SK-N-SH (cell line): ENCODE results near the gene MYH3. TPM values are rescaled to one million over a fixed set of nuclear protein-coding genes. Genes with fewer than 3 reads are reported as not detected.

Experiments
- CTCF ChIA-PET: fragments of 300-600, 350-600 bp; formaldehyde crosslinking; extraction: SDS; loops from one replicate; lab custom pipeline; 2021; lab: Yijun Ruan, JAX
- POLR2A ChIA-PET: fragments of 350-600 bp; sonication (Branson Sonifier 250); formaldehyde crosslinking; extraction: SDS; loops from one replicate; lab custom pipeline; 2020; ENCODE audit warnings: antibody characterized with exemption, inconsistent platforms; lab: Yijun Ruan, JAX
- DNase-seq: peaks from one replicate; pipeline ENCODE4 v3.0.0; 2012
- H2AFZ ChIP-seq: fragments of 200-600 bp; sonication (generic); 2 replicates; pipeline ENCODE4 v1.8.1; 2016; ENCODE audit warnings: antibody characterized with exemption, mild to moderate bottlenecking, low read depth
- H3F3A ChIP-seq: fragments of 200-600 bp; sonication (generic); replicated peaks from 2 replicates; pipeline ENCODE3; 2016; ENCODE audit warnings: antibody characterized with exemption, mild to moderate bottlenecking; ENCODE audit not compliant: insufficient read depth
- H3K27ac ChIP-seq, 2 experiments: fragments of 200-500 bp in 1 of 2; fragments of 200-600 bp in 1 of 2; sonication (Bioruptor generic) in 1 of 2; sonication (generic), shearing (Covaris generic) in 1 of 2; 2 replicates each; pipeline versions ENCODE4 v1.5.1 to v1.6.1; 2014 to 2016; ENCODE audit warnings: low read depth in 2 of 2, inconsistent platforms in 1 of 2, low read length in 1 of 2, mild to moderate bottlenecking in 1 of 2, mixed read lengths in 1 of 2
- H3K27me3 ChIP-seq: fragments of 200-600 bp; sonication (generic), shearing (Covaris generic); 2 replicates; pipeline ENCODE4 v1.6.1; 2016; ENCODE audit warnings: mixed run types; ENCODE audit not compliant: insufficient read depth
- H3K36me3 ChIP-seq, 2 experiments: fragments of 200-500 bp in 1 of 2; fragments of 200-600 bp in 1 of 2; sonication (Bioruptor generic) in 1 of 2; sonication (generic) in 1 of 2; replicated peaks in 1 of 2; 2 replicates each; pipeline versions ENCODE3 to v1.5.1; 2014 to 2016; ENCODE audit warnings: low read length in 1 of 2, mild to moderate bottlenecking in 1 of 2; ENCODE audit not compliant: insufficient read depth in 2 of 2, control insufficient read depth in 1 of 2
- H3K4me1 ChIP-seq, 2 experiments: fragments of 200-500 bp in 1 of 2; fragments of 200-600 bp in 1 of 2; sonication (Bioruptor generic) in 1 of 2; sonication (generic), shearing (Covaris generic) in 1 of 2; 2 replicates each; pipeline versions ENCODE4 v1.5.1 to v1.6.1; 2014 to 2016; ENCODE audit warnings: low read depth in 1 of 2, low read length in 1 of 2, mixed run types in 1 of 2; ENCODE audit not compliant: insufficient read depth in 2 of 2, control insufficient read depth in 1 of 2
- H3K4me2 ChIP-seq: fragments of 200-600 bp; sonication (generic), shearing (Covaris generic); 2 replicates; pipeline ENCODE4 v1.6.1; 2017; ENCODE audit warnings: mixed run types
- H3K4me3 ChIP-seq, 2 experiments: fragments of 200-500 bp in 1 of 2; fragments of 200-600 bp in 1 of 2; sonication (Bioruptor generic) in 1 of 2; sonication (generic), shearing (Covaris generic) in 1 of 2; 2 replicates each; pipeline versions ENCODE4 v1.5.1 to v1.8.1; 2014 to 2016; ENCODE audit warnings: low read depth in 2 of 2, inconsistent platforms in 1 of 2, low read length in 1 of 2, mild to moderate bottlenecking in 1 of 2, mixed read lengths in 1 of 2, moderate library complexity in 1 of 2
- H3K79me2 ChIP-seq: fragments of 200-600 bp; sonication (generic); 2 replicates; pipeline ENCODE4 v1.8.1; 2017; ENCODE audit warnings: mild to moderate bottlenecking; ENCODE audit not compliant: insufficient read depth
- H3K9ac ChIP-seq: fragments of 200-600 bp; sonication (generic); 2 replicates; pipeline ENCODE4 v1.6.1; 2017; ENCODE audit warnings: mixed run types
- H3K9me2 ChIP-seq: fragments of 200-600 bp; sonication (generic); 2 replicates; pipeline ENCODE4 v1.6.1; 2017; ENCODE audit warnings: mixed run types
- H3K9me3 ChIP-seq: fragments of 200-600 bp; sonication (generic); 2 replicates; pipeline ENCODE4 v1.6.1; 2017; ENCODE audit warnings: mixed run types, mild to moderate bottlenecking, moderate library complexity
- H4K20me1 ChIP-seq: fragments of 200-600 bp; sonication (generic); 2 replicates; pipeline ENCODE4 v1.6.1; 2017; ENCODE audit warnings: mild to moderate bottlenecking, mixed run types; ENCODE audit not compliant: insufficient read depth
- ELF1 ChIP-seq: IDR thresholded peaks from 2 replicates; pipeline ENCODE4 v1.4.0; 2012
- EP300 ChIP-seq, 2 experiments: IDR thresholded peaks; 2 replicates each; pipeline versions ENCODE4 v1.4.0 to v1.6.1; 2012; ENCODE audit warnings: borderline replicate concordance in 1 of 2, low read depth in 1 of 2, low read length in 1 of 2
- EZH2phosphoT487 ChIP-seq: fragments of 200-600 bp; sonication (generic); IDR thresholded peaks from 2 replicates; pipeline ENCODE4 v1.6.1; 2017; ENCODE audit warnings: low read depth, mixed run types, mild to moderate bottlenecking, antibody characterized with exemption, moderate library complexity, borderline replicate concordance
- FOSL2 ChIP-seq: IDR thresholded peaks from 2 replicates; pipeline ENCODE4 v1.4.0; 2012; ENCODE audit warnings: low read depth, mild to moderate bottlenecking, moderate library complexity, borderline replicate concordance
- GABPA ChIP-seq: IDR thresholded peaks from 2 replicates; pipeline ENCODE4 v1.4.0; 2012; ENCODE audit warnings: low read depth, mild to moderate bottlenecking
- GATA2 ChIP-seq: sonication (generic); formaldehyde crosslinking; IDR thresholded peaks from 2 replicates; pipeline ENCODE4 v1.5.0; 2020; ENCODE audit warnings: mild to moderate bottlenecking, missing genetic modification reagents
- IRF3 ChIP-seq: fragments of 150-350 bp; IDR thresholded peaks from 2 replicates; pipeline ENCODE4 v1.6.1; 2016; ENCODE audit warnings: mild to moderate bottlenecking, low read depth, low read length
- MXI1 ChIP-seq: IDR thresholded peaks from 2 replicates; pipeline ENCODE4 v1.6.1; 2012; ENCODE audit warnings: mild to moderate bottlenecking, low read depth, low read length, improper control_type of control experiment
- NFIC ChIP-seq: IDR thresholded peaks from 2 replicates; pipeline ENCODE4 v1.4.0; 2012; ENCODE audit warnings: borderline replicate concordance
- NRF1 ChIP-seq: IDR thresholded peaks from 2 replicates; pipeline ENCODE4 v1.6.1; 2012; ENCODE audit warnings: low read depth, mild to moderate bottlenecking, low read length
- RCOR1 ChIP-seq: fragments of 150-350 bp; IDR thresholded peaks from 2 replicates; pipeline ENCODE4 v1.6.1; 2017; ENCODE audit warnings: antibody characterized with exemption, low read length
- RFX5 ChIP-seq: IDR thresholded peaks from 2 replicates; pipeline ENCODE4 v1.6.1; 2012; ENCODE audit warnings: mild to moderate bottlenecking, improper control_type of control experiment, low read length
- RXRA ChIP-seq: IDR thresholded peaks from 2 replicates; pipeline ENCODE4 v1.4.0; 2012; ENCODE audit warnings: low read depth, mild to moderate bottlenecking, borderline replicate concordance
- SMC3 ChIP-seq: IDR thresholded peaks from 2 replicates; pipeline ENCODE4 v1.6.1; 2012; ENCODE audit warnings: low read depth, low read length, improper control_type of control experiment
- TAF1 ChIP-seq: IDR thresholded peaks from 2 replicates; pipeline ENCODE4 v1.6.1; 2012; ENCODE audit warnings: low read depth, mild to moderate bottlenecking, low read length, moderate library complexity, borderline replicate concordance
- TCF12 ChIP-seq: IDR thresholded peaks from 2 replicates; pipeline ENCODE4 v1.4.0; 2012
- TEAD4 ChIP-seq: IDR thresholded peaks from 2 replicates; pipeline ENCODE4 v1.4.0; 2012; ENCODE audit warnings: mild to moderate bottlenecking, borderline replicate concordance; ENCODE audit not compliant: insufficient read depth
- WGBS: methylation state at CpG from one replicate; pipeline ENCODE4 v1.1.6; 2017; ENCODE audit warnings: low lambda C conversion rate; 5-methylcytosine and 5-hydroxymethylcytosine counted together
- polyA plus RNA-seq, 3 experiments: library from polyadenylated mRNA; depleted of rRNA; stranded (reverse); fragments of >200 nt; gene quantifications; 2 replicates each; pipeline ENCODE4 v1.2.3, GENCODE V29; 2012
- TF ChIP-seq, protein P1 (sequence below): IDR thresholded peaks from 2 replicates; pipeline ENCODE4 v1.6.1; 2012; ENCODE audit warnings: mild to moderate bottlenecking, low read depth, low read length, moderate library complexity
- TF ChIP-seq, protein P2 (sequence below): IDR thresholded peaks from 2 replicates; pipeline ENCODE4 v1.4.0; 2012; ENCODE audit warnings: low read depth
- TF ChIP-seq, protein P3 (sequence below): IDR thresholded peaks from 2 replicates; pipeline ENCODE4 v1.4.0; 2012; ENCODE audit warnings: low read depth, borderline replicate concordance

Gene MYH3
- polyA plus RNA-seq, 1 of the 3 experiments (the other 2 are of a cell fraction) = 2.7 TPM

- no peak for TF ChIP-seq EP300 (IDR thresholded peaks at IDR 0.05; ENCODE audit: borderline replicate concordance in 1 of 2, low read depth in 1 of 2, low read length in 1 of 2)
- no peak for TF ChIP-seq ELF1
- TF ChIP-seq EZH2phosphoT487 = no peak
- no peak for TF ChIP-seq GABPA
- no peak for TF ChIP-seq TEAD4
- TF ChIP-seq, protein P1, sequence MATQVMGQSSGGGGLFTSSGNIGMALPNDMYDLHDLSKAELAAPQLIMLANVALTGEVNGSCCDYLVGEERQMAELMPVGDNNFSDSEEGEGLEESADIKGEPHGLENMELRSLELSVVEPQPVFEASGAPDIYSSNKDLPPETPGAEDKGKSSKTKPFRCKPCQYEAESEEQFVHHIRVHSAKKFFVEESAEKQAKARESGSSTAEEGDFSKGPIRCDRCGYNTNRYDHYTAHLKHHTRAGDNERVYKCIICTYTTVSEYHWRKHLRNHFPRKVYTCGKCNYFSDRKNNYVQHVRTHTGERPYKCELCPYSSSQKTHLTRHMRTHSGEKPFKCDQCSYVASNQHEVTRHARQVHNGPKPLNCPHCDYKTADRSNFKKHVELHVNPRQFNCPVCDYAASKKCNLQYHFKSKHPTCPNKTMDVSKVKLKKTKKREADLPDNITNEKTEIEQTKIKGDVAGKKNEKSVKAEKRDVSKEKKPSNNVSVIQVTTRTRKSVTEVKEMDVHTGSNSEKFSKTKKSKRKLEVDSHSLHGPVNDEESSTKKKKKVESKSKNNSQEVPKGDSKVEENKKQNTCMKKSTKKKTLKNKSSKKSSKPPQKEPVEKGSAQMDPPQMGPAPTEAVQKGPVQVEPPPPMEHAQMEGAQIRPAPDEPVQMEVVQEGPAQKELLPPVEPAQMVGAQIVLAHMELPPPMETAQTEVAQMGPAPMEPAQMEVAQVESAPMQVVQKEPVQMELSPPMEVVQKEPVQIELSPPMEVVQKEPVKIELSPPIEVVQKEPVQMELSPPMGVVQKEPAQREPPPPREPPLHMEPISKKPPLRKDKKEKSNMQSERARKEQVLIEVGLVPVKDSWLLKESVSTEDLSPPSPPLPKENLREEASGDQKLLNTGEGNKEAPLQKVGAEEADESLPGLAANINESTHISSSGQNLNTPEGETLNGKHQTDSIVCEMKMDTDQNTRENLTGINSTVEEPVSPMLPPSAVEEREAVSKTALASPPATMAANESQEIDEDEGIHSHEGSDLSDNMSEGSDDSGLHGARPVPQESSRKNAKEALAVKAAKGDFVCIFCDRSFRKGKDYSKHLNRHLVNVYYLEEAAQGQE = no peak
- no peak for TF ChIP-seq SMC3
- no peak for TF ChIP-seq IRF3
- no peak for TF ChIP-seq NFIC
- no peak for TF ChIP-seq TCF12
- no peak for TF ChIP-seq FOSL2
- TF ChIP-seq, protein P2, sequence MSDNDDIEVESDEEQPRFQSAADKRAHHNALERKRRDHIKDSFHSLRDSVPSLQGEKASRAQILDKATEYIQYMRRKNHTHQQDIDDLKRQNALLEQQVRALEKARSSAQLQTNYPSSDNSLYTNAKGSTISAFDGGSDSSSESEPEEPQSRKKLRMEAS = no peak
- TF ChIP-seq TAF1 = no peak
- CTCF ChIA-PET = interaction anchor here (8.3 kb wide), 1 partner anchor 12 kb away, joined by 98 read pairs; no protein-coding TSS in a partner anchor
Observed at GRCh38 chr17:10604521-10604920, 52.6 kb downstream of the MYH3 start.

GRCh38 chr17:10603931-10604330 lies 53.2 kb downstream of the MYH3 start:
- Histone ChIP-seq H3K4me3 (no peak overlapping the region), H3F3A (no peaks in the 10 kb centered on the region), H3K27me3 (peaks cover 4% of the 10 kb centered on the region; the same call in 1 of the 2 replicates), H3K4me1 (no peaks in the 10 kb centered on the region), H3K9ac (no peak overlapping the region), H3K27ac (no peak overlapping the region), H3K36me3 (no peaks in the 10 kb centered on the region), H3K79me2 (no peaks in the 10 kb centered on the region), H3K9me3 (no peaks in the 10 kb centered on the region), H4K20me1 (no peaks in the 10 kb centered on the region), H3K4me2 (no peak overlapping the region), H3K9me2 (no peaks in the 10 kb centered on the region), H2AFZ (no peak overlapping the region)
- ChIA-PET CTCF (interaction anchor here (1.4 to 8.3 kb wide), 2 partner anchors 13 to 276 kb away, joined by 5 to 98 read pairs; no protein-coding TSS in a partner anchor), POLR2A (no interaction called here)
- 0% methylated on average over 3 of the region's 3 CpGs for WGBS
- DNase-seq = no peak
- TF ChIP-seq EP300 (IDR thresholded peaks at IDR 0.05; ENCODE audit: borderline replicate concordance in 1 of 2, low read depth in 1 of 2, low read length in 1 of 2) (no peak), RFX5 (no peak), RXRA (no peak), GABPA (no peak), EZH2phosphoT487 (no peak), MXI1 (no peak), RCOR1 (no peak), SMC3 (no peak), ELF1 (no peak), GATA2 (no peak), NFIC (no peak), NRF1 (no peak)
- TF ChIP-seq, protein P2 = no peak
- TF ChIP-seq, protein P3, sequence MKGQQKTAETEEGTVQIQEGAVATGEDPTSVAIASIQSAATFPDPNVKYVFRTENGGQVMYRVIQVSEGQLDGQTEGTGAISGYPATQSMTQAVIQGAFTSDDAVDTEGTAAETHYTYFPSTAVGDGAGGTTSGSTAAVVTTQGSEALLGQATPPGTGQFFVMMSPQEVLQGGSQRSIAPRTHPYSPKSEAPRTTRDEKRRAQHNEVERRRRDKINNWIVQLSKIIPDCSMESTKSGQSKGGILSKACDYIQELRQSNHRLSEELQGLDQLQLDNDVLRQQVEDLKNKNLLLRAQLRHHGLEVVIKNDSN = no peak

More at GRCh38 chr17:10604521-10604920, 52.6 kb downstream of the MYH3 start:
- DNase-seq = no peak
- no peaks in the 10 kb centered on the region for H3K79me2 ChIP-seq
- H3K4me2 ChIP-seq = no peak overlapping the region
- no peak overlapping the region for H3K27ac ChIP-seq
- H3K9ac ChIP-seq = no peak overlapping the region
- 9% methylated on average over 8 of the region's 8 CpGs for WGBS
- H2AFZ ChIP-seq = no peak overlapping the region
- H3K4me1 ChIP-seq = no peaks in the 10 kb centered on the region
- POLR2A ChIA-PET = no interaction called here
- H3F3A ChIP-seq = no peaks in the 10 kb centered on the region
- no peaks in the 10 kb centered on the region for H4K20me1 ChIP-seq
- H3K36me3 ChIP-seq = no peaks in the 10 kb centered on the region
- no peaks in the 10 kb centered on the region for H3K9me2 ChIP-seq
- H3K4me3 ChIP-seq = no peak overlapping the region
- H3K27me3 ChIP-seq = peaks cover 4% of the 10 kb centered on the region; the same call in 1 of the 2 replicates
- H3K9me3 ChIP-seq = no peaks in the 10 kb centered on the region
